Measurements from ENCODE around the gene NNT.

GRCh38 chr5:43683884-43684471 lies 81.0 kb downstream of the NNT start:
- TF ChIP-seq CTCF (conservative IDR thresholded peaks at IDR 0.05) = no peak
- no peak for TF ChIP-seq EZH2 (IDR thresholded peaks at IDR 0.05; ENCODE audit: low read depth)

All from PC-9 (cell line).